ENCODE measurements around the gene CDC20B. TPM values are rescaled to one million over a fixed set of nuclear protein-coding genes. Genes with fewer than 3 reads are reported as not detected.
"Not testable (repeated sequence)": the region's sequence is repeated elsewhere in the genome, so short reads cannot be mapped to it uniquely, and the experiment has no call there.

Gene CDC20B
- polyA plus RNA-seq, 1 donor from 2014 or later: not detected

- Mint-ChIP-seq H3K4me3 (peak overlapping the region in 3 of 4 donors; percentile 15 to 69 (median 51)), H3K9me3 (peaks cover 0 to 4% (median 3%) of the 10 kb centered on the region in 3 donors), H3K27me3 (peaks cover 6% of the 10 kb centered on the region), H3K4me1 (peaks cover 0 to 9% (median 0%) of the 10 kb centered on the region in 3 donors), H3K27ac (no peak overlapping the region), H3K36me3 (peaks cover 3% of the 10 kb centered on the region)
Observed at GRCh38 chr5:55101556-55102276, 71.3 kb downstream of the CDC20B start.

- not testable (repeated sequence) for H3K27me3 Mint-ChIP-seq, H3K4me1 Mint-ChIP-seq, H3K27ac Mint-ChIP-seq, H3K4me3 Mint-ChIP-seq, H3K36me3 Mint-ChIP-seq, H3K9me3 Mint-ChIP-seq
Observed at GRCh38 chr5:55101148-55101547, 71.8 kb downstream of the CDC20B start.

- H3K27ac Mint-ChIP-seq: no peak overlapping the region
- peaks cover 3% of the 10 kb centered on the region for H3K27me3 Mint-ChIP-seq
- H3K36me3 Mint-ChIP-seq: peaks cover 3% of the 10 kb centered on the region
- H3K4me3 Mint-ChIP-seq: peak overlapping the region in 1 of 4 donors; percentile 34
- peaks cover 0 to 4% (median 3%) of the 10 kb centered on the region in 3 donors for H3K9me3 Mint-ChIP-seq
- peaks cover 0 to 6% (median 0%) of the 10 kb centered on the region in 3 donors for H3K4me1 Mint-ChIP-seq
Observed at GRCh38 chr5:55096861-55097260, 76.1 kb downstream of the CDC20B start.

GRCh38 chr5:55096182-55096581, 76.8 kb downstream of the CDC20B start:
- H3K27ac Mint-ChIP-seq: no peak overlapping the region
- peaks cover 3% of the 10 kb centered on the region for H3K27me3 Mint-ChIP-seq
- H3K9me3 Mint-ChIP-seq: peaks cover 0 to 6% (median 3%) of the 10 kb centered on the region in 3 donors
- peaks cover 3% of the 10 kb centered on the region for H3K36me3 Mint-ChIP-seq
- H3K4me3 Mint-ChIP-seq: no peak overlapping the region
- peaks cover 0 to 3% (median 0%) of the 10 kb centered on the region in 3 donors for H3K4me1 Mint-ChIP-seq

GRCh38 chr5:55091011-55091410, 82.0 kb downstream of the CDC20B start:
- not testable (repeated sequence) for H3K9me3 Mint-ChIP-seq, H3K27me3 Mint-ChIP-seq, H3K4me1 Mint-ChIP-seq, H3K36me3 Mint-ChIP-seq, H3K4me3 Mint-ChIP-seq
- peak overlapping the region in 1 of 3 donors; percentile 42 for H3K27ac Mint-ChIP-seq

GRCh38 chr5:55089301-55089700, 83.7 kb downstream of the CDC20B start:
- H3K27me3 Mint-ChIP-seq, H3K27ac Mint-ChIP-seq, H3K4me3 Mint-ChIP-seq, H3K4me1 Mint-ChIP-seq, H3K9me3 Mint-ChIP-seq, H3K36me3 Mint-ChIP-seq: not testable (repeated sequence)

- Mint-ChIP-seq H3K9me3 (peaks cover 2 to 7% (median 3%) of the 10 kb centered on the region in 3 donors), H3K4me1 (no peaks in the 10 kb centered on the region), H3K36me3 (peaks cover 3% of the 10 kb centered on the region), H3K27ac (no peak overlapping the region), H3K27me3 (peaks cover 2% of the 10 kb centered on the region), H3K4me3 (peak overlapping the region in 1 of 4 donors; percentile 34)
Observed at GRCh38 chr5:55081541-55081940, 91.4 kb downstream of the CDC20B start.

- peaks cover 0 to 2% (median 1%) of the 10 kb centered on the region in 3 donors for H3K9me3 Mint-ChIP-seq
- no peaks in the 10 kb centered on the region for H3K4me1 Mint-ChIP-seq
- peaks cover 3% of the 10 kb centered on the region for H3K27me3 Mint-ChIP-seq
- H3K36me3 Mint-ChIP-seq: peaks cover 1% of the 10 kb centered on the region
- H3K27ac Mint-ChIP-seq: no peak overlapping the region
- no peak overlapping the region for H3K4me3 Mint-ChIP-seq
Observed at GRCh38 chr5:55073211-55073610, 99.8 kb downstream of the CDC20B start.

GRCh38 chr5:55072666-55073065, 100.3 kb downstream of the CDC20B start:
- Mint-ChIP-seq H3K4me1 (no peaks in the 10 kb centered on the region), H3K27ac (no peak overlapping the region), H3K27me3 (peaks cover 3% of the 10 kb centered on the region), H3K4me3 (no peak overlapping the region), H3K36me3 (no peaks in the 10 kb centered on the region), H3K9me3 (peaks cover 0 to 1% (median 0%) of the 10 kb centered on the region in 3 donors)

- Mint-ChIP-seq H3K27me3 (peaks cover 3% of the 10 kb centered on the region), H3K36me3 (no peaks in the 10 kb centered on the region), H3K27ac (no peak overlapping the region), H3K9me3 (no peaks in the 10 kb centered on the region), H3K4me3 (no peak overlapping the region), H3K4me1 (no peaks in the 10 kb centered on the region)
Observed at GRCh38 chr5:55071413-55071812, 101.6 kb downstream of the CDC20B start.

- Mint-ChIP-seq H3K27me3 (peaks cover 7% of the 10 kb centered on the region), H3K27ac (no peak overlapping the region), H3K4me3 (no peak overlapping the region), H3K36me3 (no peaks in the 10 kb centered on the region), H3K4me1 (no peaks in the 10 kb centered on the region), H3K9me3 (no peaks in the 10 kb centered on the region)
Observed at GRCh38 chr5:55070968-55071367, 102.0 kb downstream of the CDC20B start.

GRCh38 chr5:55066277-55066676, 106.7 kb downstream of the CDC20B start:
- no peak overlapping the region for H3K4me3 Mint-ChIP-seq
- H3K36me3 Mint-ChIP-seq: no peaks in the 10 kb centered on the region
- no peaks in the 10 kb centered on the region for H3K9me3 Mint-ChIP-seq
- H3K27me3 Mint-ChIP-seq: peaks cover 9% of the 10 kb centered on the region
- no peak overlapping the region for H3K27ac Mint-ChIP-seq
- H3K4me1 Mint-ChIP-seq: peaks cover 1 to 5% (median 3%) of the 10 kb centered on the region in 3 donors

GRCh38 chr5:55064523-55064922, 108.5 kb downstream of the CDC20B start:
- Mint-ChIP-seq H3K4me1 (peaks cover 1 to 5% (median 3%) of the 10 kb centered on the region in 3 donors), H3K36me3 (no peaks in the 10 kb centered on the region), H3K27ac (no peak overlapping the region), H3K27me3 (peaks cover 9% of the 10 kb centered on the region), H3K4me3 (no peak overlapping the region), H3K9me3 (peaks cover 2 to 5% (median 3%) of the 10 kb centered on the region in 3 donors)

- H3K9me3 Mint-ChIP-seq: peaks cover 2 to 5% (median 3%) of the 10 kb centered on the region in 3 donors
- H3K27ac Mint-ChIP-seq: no peak overlapping the region
Observed at GRCh38 chr5:55063899-55064298, 109.1 kb downstream of the CDC20B start.

GRCh38 chr5:55063220-55063863, 109.6 kb downstream of the CDC20B start:
- no peaks in the 10 kb centered on the region for H3K36me3 Mint-ChIP-seq
- no peak overlapping the region for H3K4me3 Mint-ChIP-seq
- H3K4me1 Mint-ChIP-seq: peaks cover 1 to 5% (median 3%) of the 10 kb centered on the region in 3 donors
- peaks cover 2 to 5% (median 3%) of the 10 kb centered on the region in 3 donors for H3K9me3 Mint-ChIP-seq
- H3K27me3 Mint-ChIP-seq: peaks cover 9% of the 10 kb centered on the region
- H3K27ac Mint-ChIP-seq: no peak overlapping the region

More at GRCh38 chr5:55063899-55064298, 109.1 kb downstream of the CDC20B start:
- Mint-ChIP-seq H3K36me3 (no peaks in the 10 kb centered on the region), H3K4me3 (no peak overlapping the region), H3K4me1 (peaks cover 1 to 5% (median 3%) of the 10 kb centered on the region in 3 donors), H3K27me3 (peaks cover 9% of the 10 kb centered on the region)
